GM19328 (cell line): ENCODE measurements around the gene DNAH14.
"Not testable (repeated sequence)": the region's sequence is repeated elsewhere in the genome, so short reads cannot be mapped to it uniquely, and the experiment has no call there.

Experiments used
- ATAC-seq: cut with Tn5 transposase; IDR thresholded peaks from one replicate; pipeline ENCODE4 v1.9.1; 2021; ENCODE audit warnings: mild to moderate bottlenecking, moderate library complexity; ENCODE audit not compliant: unreplicated experiment

DNAH14 gene

DNA sequence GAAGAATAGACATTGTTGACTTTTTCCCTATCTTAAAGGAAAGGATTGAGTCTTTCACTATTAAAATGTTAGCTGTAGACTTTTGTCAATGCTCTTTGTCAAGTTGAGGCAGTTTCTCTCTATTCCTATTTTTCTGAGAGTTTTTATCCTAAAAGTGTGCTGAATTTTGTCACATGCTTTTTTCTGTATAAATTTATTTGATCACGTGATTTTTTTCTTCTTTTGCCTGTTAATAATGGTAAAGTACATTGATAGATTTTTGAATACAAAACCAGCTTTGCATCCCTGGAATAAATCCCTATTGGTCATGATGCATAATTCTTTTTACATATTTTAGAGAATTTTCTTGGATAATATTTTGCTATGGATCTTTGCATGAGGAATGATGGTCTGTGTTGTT is 60.1 kb downstream of the DNAH14 start:
- no peak for ATAC-seq

DNA sequence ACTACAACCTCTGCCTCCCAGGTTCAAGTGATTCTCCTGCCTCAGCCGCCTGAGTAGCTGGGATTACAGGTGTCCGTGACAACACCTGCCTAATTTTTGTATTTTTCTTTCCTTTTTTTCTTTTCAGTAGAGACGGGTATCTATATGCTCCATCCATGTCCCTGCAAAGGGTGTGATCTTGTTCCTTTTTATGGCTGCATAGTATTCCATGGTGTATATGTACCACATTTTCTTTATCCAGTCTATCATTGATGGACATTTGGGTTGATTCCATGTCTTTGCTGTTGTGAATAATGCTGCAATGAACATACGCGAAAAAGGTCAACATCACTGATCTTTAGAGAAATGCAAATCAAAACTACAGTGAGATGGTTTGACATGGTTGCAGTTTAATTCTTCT is 62.1 kb downstream of the DNAH14 start:
- ATAC-seq, result not testable (repeated sequence)

DNA sequence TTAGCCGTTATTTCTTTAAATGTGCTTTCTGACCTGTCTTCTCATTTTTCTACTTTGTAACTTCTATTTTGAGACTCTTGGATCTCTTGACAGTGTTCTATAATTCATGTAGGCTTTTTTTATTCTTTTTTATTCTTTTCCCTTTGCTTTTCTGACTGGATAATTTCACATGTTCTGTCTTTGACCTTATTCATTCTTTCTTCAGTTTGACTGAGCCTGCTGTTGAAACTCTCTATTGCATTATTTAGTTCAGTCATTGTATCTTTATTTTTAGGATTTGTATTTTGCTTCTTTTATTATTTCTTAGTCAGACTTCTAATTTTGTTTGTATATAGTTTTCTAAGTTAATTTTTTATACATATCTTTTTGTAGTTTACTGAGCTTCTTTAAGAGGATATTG is 66.1 kb downstream of the DNAH14 start:
- ATAC-seq, result no peak

DNA sequence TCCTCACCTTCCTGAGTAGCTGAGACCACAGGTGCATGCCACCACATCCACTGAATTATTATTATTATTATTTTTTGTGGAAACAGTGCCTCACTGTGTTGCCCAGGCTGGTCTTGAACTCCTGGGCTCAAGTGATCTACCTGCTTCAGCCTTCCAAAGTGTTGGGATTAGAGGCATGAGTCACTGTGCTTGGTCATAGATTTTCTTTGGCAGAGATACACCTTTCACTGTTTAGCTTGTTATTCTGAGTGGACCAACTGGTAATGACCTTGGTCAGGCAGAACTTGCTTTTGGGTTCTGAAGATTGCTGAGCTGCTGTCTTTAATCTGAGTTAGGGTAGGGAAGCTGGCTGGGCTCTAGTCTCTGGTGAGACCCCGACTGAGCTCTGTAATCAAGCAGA is 66.8 kb downstream of the DNAH14 start:
- ATAC-seq, result no peak

DNA sequence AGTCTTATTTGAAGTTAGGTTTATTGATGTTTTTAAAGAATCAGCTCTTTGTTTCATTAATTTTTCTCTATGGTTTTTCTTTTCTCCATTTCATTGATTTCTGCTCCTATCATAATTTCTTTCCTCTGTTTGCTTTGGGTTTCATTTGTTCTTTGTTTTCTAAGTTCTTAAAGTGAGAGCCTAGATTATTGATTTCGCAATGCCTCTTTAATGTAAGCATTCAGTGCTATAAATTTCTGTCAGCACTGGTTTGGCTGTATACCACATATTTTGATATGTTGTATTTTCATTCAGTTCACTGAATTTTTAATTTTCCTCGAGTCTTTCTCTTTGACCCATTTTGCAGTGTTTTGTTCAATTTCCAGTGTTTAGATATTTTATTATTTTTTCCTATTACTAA is 68.7 kb downstream of the DNAH14 start:
- no peak for ATAC-seq

DNA sequence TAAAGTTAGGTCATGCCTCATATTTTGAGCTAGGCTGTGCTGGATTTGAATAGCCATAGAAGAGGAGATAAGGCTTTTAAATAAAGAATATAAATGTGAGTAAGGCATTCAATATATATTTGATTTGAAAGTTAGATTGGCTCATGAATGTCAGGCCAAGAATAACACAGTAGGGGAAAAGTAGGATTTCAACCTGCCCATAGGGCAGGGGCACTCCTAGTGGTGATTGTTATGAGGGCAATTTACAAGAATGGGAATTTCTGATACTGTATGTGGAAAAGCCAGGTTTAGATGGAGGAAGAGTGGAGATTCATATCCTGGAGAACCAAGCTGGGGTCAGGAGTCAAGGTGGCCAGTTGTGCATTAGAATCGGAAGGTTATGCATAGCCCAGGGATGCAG is 74.9 kb downstream of the DNAH14 start:
- no peak for ATAC-seq

DNA sequence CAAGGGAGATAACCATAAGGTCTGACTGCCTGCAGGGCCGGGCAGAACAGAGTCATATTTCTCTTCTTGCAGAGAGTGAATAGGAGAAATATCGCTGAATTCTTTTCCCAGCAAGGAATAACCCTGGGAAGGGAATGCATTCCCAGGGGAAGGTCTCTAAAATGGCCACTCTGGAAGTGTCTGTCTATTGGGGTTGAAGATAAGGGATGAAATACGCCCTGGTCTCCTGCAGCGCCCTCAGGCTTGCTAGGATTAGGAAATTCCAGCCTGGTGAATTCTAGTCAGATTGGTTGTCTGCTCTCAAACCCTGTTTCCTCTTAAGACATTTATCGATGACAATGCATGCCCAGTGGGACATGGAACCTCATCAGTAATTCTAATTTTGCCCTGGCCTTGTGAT is 76.9 kb downstream of the DNAH14 start:
- ATAC-seq, result not testable (repeated sequence)

DNA sequence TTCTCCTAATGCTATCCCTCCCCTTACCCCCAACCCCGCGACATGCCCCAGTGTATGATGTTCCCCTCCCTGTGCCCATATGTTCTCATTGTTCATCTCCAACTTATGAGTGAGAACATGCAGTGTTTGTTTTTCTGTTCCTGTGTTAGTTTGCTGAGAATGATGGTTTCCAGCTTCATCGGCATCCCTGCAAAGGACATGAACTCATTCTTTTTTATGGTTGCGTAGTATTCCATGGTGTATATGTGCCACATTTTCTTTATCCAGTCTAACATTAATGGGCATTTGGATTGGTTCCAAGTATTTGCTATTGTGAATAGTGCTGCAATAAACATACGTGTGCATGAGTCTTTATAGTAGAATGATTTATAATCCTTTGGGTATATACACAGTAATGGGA is 78.6 kb downstream of the DNAH14 start:
- ATAC-seq, result not testable (repeated sequence)

DNA sequence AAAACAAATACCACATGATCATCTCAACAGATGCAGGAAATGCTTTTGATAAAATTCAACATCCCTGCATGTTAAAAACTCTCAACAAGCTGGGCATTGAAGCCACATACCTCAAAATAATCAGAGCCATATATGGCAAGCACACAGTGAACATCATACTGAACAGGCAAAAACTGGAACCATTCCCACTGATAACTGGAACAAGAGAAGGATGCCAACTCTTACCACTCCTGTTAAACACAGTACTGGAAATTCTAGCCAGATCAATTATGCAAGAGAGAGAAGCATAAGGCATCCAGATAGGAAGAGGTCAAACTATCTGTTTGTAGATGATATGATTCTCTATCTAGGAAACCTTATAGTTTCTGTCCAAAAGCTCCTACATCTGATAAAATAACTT is 91.6 kb downstream of the DNAH14 start:
- ATAC-seq, result no peak

DNA sequence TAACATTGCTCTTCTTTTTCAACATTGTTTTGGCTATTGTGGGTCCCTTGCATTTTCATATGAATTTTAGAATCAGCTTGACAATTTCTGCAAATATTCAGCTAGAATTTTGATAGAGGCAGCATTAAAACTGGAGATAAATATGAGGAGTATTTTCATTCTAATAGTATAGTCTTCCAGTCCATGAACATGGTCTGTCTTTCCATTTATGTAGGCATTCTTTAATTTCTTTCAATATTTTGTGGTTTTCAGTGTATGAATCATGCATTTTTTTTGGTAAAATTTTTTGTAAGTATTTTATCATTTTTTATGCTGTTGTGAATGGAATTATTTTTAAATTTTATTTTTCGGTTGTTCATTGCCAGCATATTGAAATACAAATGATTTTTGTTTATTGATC is 97.2 kb downstream of the DNAH14 start:
- ATAC-seq, result no peak

DNA sequence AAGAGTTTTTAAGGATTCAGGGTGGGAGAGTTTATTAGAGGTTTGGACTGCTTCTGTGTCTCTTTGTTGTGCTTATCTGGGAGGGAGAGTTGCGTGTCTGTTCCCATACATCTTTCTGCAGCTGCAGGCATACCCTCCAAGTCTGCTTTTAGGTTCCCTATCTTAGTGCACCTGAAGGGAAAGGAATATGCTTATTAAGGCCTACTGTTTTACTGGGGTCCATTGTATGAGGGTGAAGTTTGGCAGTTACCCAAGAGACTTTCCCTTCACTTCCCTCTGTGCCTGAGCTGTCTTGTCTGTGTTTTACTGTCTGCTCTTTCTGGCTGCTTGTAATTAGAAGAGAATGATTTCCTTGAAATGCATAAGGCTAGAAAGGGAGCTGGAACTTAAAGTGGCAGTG is 107.0 kb downstream of the DNAH14 start:
- ATAC-seq, result not testable (repeated sequence)

DNA sequence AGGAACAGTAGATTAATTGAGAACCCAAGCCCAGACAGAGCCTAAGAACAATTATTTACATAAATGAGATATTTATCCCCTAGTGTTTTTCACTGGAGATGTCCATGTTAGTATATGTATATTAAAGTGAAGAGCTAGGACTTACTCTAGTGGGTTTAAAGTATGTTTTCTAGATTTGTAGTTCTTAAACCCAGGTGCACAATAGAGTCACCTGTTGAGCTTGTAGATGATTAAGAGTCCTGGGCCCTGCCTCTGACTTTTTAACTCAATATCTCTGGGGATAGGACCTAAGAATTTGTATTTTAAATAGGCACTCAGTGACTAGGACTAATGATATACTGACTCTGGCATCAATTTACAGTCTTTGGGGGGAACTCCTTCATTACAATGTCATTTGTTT is 112.8 kb downstream of the DNAH14 start:
- ATAC-seq, result no peak

DNA sequence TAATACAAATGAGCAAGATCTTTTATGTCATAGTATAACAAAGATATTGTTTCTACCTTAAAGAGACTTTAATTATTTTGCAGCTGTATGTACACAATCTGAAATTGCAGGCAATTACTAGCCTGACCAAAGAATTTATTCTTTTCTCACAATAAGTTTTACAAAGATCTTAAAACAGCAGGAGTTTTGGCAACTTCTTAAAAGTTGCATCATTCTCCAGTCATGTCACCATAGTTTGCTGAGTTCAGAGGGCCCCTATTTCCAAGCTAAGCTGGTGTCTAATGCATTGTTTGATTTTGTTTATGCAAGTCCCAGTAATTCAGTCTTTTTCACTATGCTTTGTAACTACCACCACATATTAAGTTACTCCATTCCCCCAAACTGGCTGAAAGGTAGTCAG is 114.8 kb downstream of the DNAH14 start:
- no peak for ATAC-seq

DNA sequence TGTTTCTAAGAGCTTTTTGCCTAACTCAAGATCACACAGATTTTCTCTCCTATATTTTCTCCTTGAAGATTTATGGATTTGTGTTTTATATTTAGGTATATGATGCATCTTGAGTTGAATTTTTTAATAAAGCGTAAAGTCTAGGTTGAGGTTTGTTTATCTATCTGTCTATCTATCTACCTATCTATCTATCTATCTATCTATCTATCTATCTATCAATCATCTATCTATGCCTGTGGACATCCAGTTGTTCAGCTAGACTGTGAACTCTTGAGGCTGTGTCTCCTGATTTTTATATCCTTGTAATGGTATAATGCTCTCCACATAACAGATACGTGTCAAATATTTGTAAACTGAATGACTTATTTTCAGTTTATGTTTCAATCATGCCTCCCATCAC is 120.1 kb downstream of the DNAH14 start:
- ATAC-seq, result no peak

DNA sequence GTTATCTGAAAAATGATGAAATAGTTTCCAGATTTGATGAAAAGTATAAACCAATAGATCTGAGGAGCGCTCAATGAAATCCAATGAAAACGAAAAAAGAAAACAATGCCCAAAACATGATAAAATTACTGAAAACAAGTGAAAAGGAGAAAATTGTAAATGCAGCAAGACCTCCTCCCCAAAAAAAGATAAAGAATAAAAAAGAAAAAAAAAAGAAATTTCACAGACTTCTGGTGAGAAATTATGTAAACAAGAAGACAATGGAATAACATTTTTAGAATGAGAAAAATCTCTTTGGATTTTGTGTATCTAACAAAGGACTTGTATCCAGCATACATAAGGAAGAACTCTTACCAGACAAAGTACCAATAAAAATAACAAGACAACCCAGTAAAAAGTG is 134.2 kb downstream of the DNAH14 start:
- ATAC-seq, result no peak

DNA sequence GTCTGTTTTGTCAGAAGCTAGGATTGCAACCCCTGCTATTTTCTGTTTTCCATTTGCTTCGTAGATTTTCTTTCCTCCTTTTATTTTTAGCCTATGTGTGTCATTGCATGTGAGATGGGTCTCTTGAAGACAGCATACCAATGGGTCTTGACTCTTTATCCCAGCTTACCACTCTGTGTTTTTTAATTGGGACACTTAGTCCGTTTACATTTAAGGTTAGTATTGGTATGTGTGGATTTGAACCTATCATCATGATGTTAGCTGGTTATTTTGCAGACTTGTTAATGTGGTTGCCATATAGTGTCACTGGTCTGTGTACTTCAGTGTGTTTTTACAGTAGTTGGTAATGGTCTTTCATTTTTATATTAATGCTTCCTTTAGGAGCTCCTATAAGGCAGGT is 141.5 kb downstream of the DNAH14 start:
- ATAC-seq, result no peak

DNA sequence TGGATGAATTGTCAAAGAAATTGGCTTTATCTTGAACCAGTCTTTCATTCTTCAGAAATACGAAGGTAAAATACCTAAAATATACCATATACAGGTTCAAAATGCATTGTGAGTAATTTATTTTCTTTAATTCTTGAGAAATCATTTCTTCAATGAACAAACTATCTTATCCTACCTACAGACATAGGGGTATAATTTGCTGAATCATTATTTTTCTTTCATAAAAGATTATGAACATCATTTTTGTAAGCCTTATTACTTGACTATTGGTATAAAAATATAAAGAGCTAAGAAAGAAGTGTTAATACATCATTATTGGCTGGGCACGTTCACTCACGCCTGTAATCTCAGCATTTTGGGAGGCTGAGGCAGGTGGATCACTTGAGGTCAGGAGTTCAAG is 167.7 kb downstream of the DNAH14 start:
- no peak for ATAC-seq

DNA sequence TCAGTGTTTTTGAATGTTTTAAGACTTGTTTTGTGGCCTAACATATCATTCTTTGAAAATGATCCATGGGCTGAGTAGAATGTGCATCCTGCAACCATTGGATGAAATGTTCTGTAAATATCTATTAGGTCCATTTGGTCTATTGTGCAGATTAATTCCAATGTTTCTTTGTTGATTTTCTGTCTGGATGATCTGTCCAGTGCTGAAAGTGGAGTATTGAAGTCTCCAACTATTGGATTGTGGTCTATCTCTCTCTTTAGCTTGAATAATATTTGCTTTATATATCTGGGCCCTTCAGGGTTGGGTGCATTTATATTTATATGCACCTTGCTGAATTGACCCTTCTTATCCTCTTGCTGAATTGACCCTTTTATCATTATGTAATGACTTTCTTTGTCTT is 181.5 kb downstream of the DNAH14 start:
- no peak for ATAC-seq

DNA sequence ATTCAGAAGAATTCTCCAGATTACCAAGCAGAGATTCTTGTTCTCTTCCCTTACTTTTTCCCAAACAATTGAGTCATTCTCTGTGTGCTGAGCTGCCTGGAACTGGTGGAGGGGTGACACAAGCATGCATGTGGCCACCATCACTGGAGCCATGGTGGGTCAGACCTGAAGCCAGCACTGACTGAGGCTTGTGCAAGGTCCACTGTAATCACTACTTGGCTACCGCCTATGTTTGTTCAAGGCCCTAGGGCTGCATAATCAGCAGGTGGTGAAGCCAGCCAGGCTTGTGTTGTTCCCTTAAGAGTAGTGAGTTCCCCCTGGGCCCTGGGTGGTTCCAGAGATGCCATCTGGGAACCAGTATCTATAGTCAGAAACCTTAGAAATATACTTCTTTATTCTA is 183.8 kb downstream of the DNAH14 start:
- ATAC-seq, result no peak

DNA sequence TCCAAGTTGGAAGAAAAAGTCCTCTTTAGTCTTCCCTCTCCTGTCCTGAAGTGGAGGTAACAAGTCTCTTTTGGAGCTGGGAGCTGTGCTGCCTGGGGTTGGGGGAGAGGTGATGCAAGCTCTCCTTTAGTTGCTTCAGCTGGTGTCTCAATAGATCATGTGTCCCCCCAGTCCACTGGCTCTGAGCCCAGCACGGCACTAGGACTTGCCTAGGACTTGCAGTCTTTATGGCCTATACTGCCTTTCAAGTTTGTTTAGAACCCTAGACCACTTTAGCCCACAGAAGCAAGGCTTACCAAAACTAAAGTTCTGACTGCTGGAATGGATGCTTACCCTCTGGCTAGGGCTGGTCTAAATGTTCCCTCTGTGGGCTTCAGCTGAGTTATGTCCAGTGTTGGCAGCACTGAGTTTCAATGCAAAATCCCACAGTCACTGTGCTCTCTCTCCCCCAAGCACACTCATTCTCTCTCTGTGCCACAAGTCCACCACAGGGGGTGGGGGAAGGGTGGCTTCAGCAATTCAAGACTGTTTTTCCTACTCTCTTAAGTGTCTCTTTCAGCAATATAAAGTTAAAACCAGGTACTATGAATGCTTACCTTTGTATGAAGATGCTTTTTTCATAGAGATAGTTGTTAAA is 185.0 kb downstream of the DNAH14 start:
- ATAC-seq, result no peak

DNA sequence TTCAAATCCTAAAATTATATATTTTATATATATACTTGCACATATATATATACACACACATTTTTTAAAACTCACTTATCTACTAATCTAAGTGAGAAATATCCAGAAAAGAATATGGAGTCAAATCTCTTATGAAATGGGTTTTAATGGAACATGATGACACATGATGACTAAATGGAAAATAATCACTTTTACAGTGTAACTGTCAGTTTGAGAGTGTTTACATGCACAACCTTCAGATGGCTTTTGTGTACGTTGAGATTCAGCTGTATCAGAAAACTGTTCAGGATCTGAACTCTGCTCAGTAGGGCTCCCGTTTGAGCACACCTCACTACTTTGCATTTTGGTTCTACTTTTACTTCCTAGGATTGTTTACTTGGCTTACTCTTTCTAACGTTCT is 189.8 kb downstream of the DNAH14 start:
- ATAC-seq, result no peak

DNA sequence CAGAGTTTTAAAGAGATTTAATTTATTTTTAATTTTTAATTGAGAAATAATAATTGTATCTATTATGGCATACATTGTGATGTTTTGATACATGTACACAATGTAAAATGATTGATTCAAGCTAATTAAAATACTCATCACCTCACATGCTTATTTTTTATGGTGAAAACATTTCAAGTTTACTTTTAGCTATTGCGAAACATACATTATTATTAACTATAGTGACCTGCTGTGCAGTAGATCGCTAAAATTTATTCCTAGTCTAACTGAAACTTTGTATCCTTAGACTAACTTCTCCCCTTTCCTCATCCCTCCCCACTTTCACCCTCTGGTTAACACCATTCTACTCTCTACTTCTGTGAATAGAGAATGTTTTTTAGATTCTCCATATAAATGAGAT is 191.6 kb downstream of the DNAH14 start:
- no peak for ATAC-seq

DNA sequence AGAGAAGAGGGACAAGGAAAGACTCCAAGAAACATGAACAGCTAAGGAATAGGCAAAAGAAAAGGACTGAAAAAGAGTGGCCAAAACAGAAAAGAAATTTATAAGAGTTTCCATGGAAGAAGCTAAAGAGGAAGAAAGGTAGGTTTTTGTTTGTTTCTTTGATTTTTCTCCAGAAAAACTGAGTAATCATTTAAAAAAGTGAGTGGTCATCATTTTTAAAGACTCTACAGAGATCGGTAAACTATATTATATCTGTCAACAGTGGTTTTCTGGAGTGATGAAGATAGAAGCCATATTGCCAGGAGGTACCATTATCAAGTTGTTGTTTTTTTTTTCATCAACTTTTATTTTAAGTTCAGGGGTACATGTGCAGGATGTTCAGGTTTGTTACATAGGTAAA is 202.4 kb downstream of the DNAH14 start:
- ATAC-seq, result no peak

DNA sequence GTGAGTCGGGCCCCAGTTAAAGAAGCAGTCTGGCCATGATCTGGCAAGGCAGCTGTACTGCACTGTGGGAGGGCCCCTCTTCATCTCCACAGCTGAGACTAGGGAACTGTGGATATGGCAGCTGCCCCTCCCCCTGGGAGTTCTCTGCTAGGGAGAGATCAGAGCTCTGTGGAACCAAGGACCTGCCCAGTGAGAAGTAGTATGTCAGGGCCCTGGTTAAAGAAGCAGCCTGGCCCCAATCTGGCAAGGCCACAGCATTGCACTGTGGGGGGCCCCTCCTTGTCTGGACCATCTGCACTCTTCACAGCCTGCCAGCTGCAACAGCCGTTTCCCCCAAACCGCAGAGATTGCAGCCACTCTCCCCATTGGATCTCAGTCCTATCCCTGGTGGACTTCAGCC is 208.5 kb downstream of the DNAH14 start:
- no peak for ATAC-seq
